Hepatocyte (in vitro differentiated cells): ENCODE measurements around the gene RIMS4. TPM values are rescaled to one million over a fixed set of nuclear protein-coding genes. Genes with fewer than 3 reads are reported as not detected.
A peak's percentile ranks its signal among the peaks of the same experiment; 100 is the strongest.

Experiments
- DNase-seq: peaks from one replicate; pipeline ENCODE4 v3.0.0-alpha.2; 2016; ENCODE audit warnings: low spot score
- H2AFZ ChIP-seq: fragments of 200-600 bp; sonication (generic); 2 replicates; pipeline ENCODE4 v1.6.0; 2016; ENCODE audit warnings: antibody characterized with exemption, mild to moderate bottlenecking
- H3K27ac ChIP-seq: fragments of 200-600 bp; sonication (generic); 2 replicates; pipeline ENCODE4 v1.5.1; 2016; ENCODE audit warnings: mild to moderate bottlenecking
- H3K27me3 ChIP-seq: fragments of 200-600 bp; sonication (generic); 2 replicates; pipeline ENCODE4 v1.6.1; 2016
- H3K36me3 ChIP-seq: fragments of 200-600 bp; sonication (generic); replicated peaks from 2 replicates; pipeline ENCODE4 v1.5.1; 2016; ENCODE audit warnings: low read depth; ENCODE audit not compliant: insufficient read depth
- H3K4me1 ChIP-seq: fragments of 200-600 bp; sonication (generic); 2 replicates; pipeline ENCODE4 v1.5.1; 2016; ENCODE audit warnings: mild to moderate bottlenecking, moderate library complexity; ENCODE audit not compliant: insufficient read depth
- H3K4me2 ChIP-seq: fragments of 200-600 bp; sonication (generic); 2 replicates; pipeline ENCODE4 v1.6.0; 2016
- H3K4me3 ChIP-seq: fragments of 200-600 bp; sonication (generic); 2 replicates; pipeline ENCODE4 v1.5.1; 2016; ENCODE audit warnings: mild to moderate bottlenecking
- H3K79me2 ChIP-seq: fragments of 200-600 bp; sonication (generic); 2 replicates; pipeline ENCODE4 v1.6.0; 2017; ENCODE audit warnings: mild to moderate bottlenecking
- H3K9me2 ChIP-seq: fragments of 200-600 bp; sonication (generic); replicated peaks from 2 replicates; pipeline ENCODE4 v1.6.0; 2017; ENCODE audit warnings: mild to moderate bottlenecking; ENCODE audit not compliant: insufficient read depth
- H3K9me3 ChIP-seq: fragments of 200-600 bp; sonication (generic); 2 replicates; pipeline ENCODE4 v1.5.1; 2016; ENCODE audit warnings: low read depth, mild to moderate bottlenecking
- H4K20me1 ChIP-seq: fragments of 200-600 bp; sonication (generic); 2 replicates; pipeline ENCODE4 v1.6.0; 2016; ENCODE audit warnings: mild to moderate bottlenecking; ENCODE audit not compliant: insufficient read depth, poor library complexity, severe bottlenecking
- EZH2 ChIP-seq: fragments of 200-600 bp; sonication (generic); IDR thresholded peaks from 2 replicates; pipeline ENCODE4 v1.6.1; 2016; ENCODE audit warnings: antibody characterized with exemption, mild to moderate bottlenecking, borderline replicate concordance
- EZH2phosphoT487 ChIP-seq: fragments of 200-600 bp; sonication (generic); IDR thresholded peaks from one replicate; pipeline ENCODE4 v1.6.1; 2018; ENCODE audit warnings: antibody characterized with exemption, mild to moderate bottlenecking, low read depth, moderate library complexity; ENCODE audit not compliant: unreplicated experiment, severe bottlenecking
- WGBS: methylation state at CpG from one replicate; pipeline ENCODE4 v1.1.6; 2016; ENCODE audit warnings: low lambda C conversion rate; ENCODE audit errors: missing lambda C conversion rate; 5-methylcytosine and 5-hydroxymethylcytosine counted together
- polyA plus RNA-seq: library from polyadenylated mRNA; unstranded; fragments of >200 nt; fragmentation: Nextera tagmentation; extraction: Ambion mirVana; gene quantifications from 2 replicates; pipeline ENCODE4 v1.2.1, GENCODE V29; 2016
- total RNA-seq: library from RNA; depleted of rRNA; stranded (reverse); fragments of >200 nt; gene quantifications from 2 replicates; pipeline ENCODE4 v1.2.3, GENCODE V29; 2014
- TF ChIP-seq, protein P1 (sequence below): fragments of 200-600 bp; sonication (generic); IDR thresholded peaks from 2 replicates; pipeline ENCODE4 v1.5.1; 2016; ENCODE audit warnings: antibody characterized with exemption, mild to moderate bottlenecking; ENCODE audit not compliant: poor library complexity

The RIMS4 gene
- total and polyA plus RNA-seq, 2 experiments from 2014 or later, result 5.1 to 9.0 TPM

DNA sequence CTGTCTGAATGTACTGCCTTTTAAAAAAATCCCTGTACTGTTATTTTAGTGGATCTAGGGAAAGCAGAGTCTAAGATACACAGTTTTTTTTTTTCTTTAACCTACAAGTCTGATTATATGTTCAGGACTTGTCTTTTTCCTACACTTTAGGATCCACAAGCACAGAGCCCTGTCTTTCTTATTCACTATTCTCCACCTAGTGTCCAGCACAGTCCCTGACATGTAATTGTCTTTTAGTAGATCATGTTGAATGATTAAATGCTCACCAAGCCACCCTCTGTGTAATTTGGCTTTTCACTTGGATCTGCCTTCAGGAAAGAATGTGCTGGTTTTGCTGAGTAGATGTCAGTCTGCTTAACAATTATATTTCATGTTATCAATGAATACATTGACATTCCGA lies 39.4 kb upstream of the RIMS4 start:
- Histone ChIP-seq H3K36me3 (no peaks in the 10 kb centered on the region), H3K9me2 (no peaks in the 10 kb centered on the region), H4K20me1 (no peaks in the 10 kb centered on the region), H3K4me3 (no peak overlapping the region), H3K4me2 (no peak overlapping the region), H3K27me3 (no peaks in the 10 kb centered on the region), H3K9me3 (no peaks in the 10 kb centered on the region), H3K27ac (peak overlapping the region; percentile 18), H2AFZ (no peak overlapping the region), H3K79me2 (no peaks in the 10 kb centered on the region), H3K4me1 (peaks cover 5% of the 10 kb centered on the region)
- no peak for DNase-seq
- WGBS, result 90% methylated on average over 1 of the region's 1 CpG
- TF ChIP-seq EZH2 (no peak), EZH2phosphoT487 (no peak)
- TF ChIP-seq, protein P1, sequence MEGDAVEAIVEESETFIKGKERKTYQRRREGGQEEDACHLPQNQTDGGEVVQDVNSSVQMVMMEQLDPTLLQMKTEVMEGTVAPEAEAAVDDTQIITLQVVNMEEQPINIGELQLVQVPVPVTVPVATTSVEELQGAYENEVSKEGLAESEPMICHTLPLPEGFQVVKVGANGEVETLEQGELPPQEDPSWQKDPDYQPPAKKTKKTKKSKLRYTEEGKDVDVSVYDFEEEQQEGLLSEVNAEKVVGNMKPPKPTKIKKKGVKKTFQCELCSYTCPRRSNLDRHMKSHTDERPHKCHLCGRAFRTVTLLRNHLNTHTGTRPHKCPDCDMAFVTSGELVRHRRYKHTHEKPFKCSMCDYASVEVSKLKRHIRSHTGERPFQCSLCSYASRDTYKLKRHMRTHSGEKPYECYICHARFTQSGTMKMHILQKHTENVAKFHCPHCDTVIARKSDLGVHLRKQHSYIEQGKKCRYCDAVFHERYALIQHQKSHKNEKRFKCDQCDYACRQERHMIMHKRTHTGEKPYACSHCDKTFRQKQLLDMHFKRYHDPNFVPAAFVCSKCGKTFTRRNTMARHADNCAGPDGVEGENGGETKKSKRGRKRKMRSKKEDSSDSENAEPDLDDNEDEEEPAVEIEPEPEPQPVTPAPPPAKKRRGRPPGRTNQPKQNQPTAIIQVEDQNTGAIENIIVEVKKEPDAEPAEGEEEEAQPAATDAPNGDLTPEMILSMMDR, result peak; percentile 18

GRCh38 chr20:44848254-44849015 lies 38.1 kb upstream of the RIMS4 start:
- DNase-seq, result no peak
- WGBS, result 60% methylated on average over 4 of the region's 4 CpGs
- Histone ChIP-seq H3K27ac (no peak overlapping the region), H2AFZ (no peak overlapping the region), H4K20me1 (no peaks in the 10 kb centered on the region), H3K4me1 (peaks cover 5% of the 10 kb centered on the region), H3K4me3 (no peak overlapping the region), H3K36me3 (no peaks in the 10 kb centered on the region), H3K9me3 (no peaks in the 10 kb centered on the region), H3K27me3 (no peaks in the 10 kb centered on the region), H3K79me2 (no peaks in the 10 kb centered on the region), H3K4me2 (no peak overlapping the region), H3K9me2 (no peaks in the 10 kb centered on the region)
- TF ChIP-seq, protein P1, result no peak
- no peak for TF ChIP-seq EZH2phosphoT487
- TF ChIP-seq EZH2, result no peak

DNA sequence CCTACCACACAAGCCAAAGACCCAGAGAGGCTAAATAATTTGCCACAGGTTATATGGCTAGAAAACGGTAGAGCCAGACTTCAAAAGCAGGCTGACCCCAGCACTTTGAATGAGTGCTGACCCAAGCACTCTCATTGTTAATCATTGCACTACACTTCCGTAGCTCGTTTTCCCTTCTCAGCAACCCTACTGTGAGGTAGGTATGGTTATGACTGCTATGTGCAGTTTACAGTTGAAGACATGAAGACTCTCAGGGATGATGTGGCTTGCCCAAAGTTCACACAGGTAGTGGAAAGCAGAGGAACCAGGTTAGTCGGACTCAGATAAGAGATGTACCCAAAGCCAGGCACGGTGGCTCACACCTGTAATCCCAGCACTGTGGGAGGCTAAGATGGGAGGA lies 33.5 kb upstream of the RIMS4 start:
- Histone ChIP-seq H3K9me2 (no peaks in the 10 kb centered on the region), H3K27me3 (no peaks in the 10 kb centered on the region), H3K4me2 (no peak overlapping the region), H4K20me1 (no peaks in the 10 kb centered on the region), H3K4me3 (no peak overlapping the region), H3K79me2 (no peaks in the 10 kb centered on the region), H3K9me3 (no peaks in the 10 kb centered on the region), H2AFZ (no peak overlapping the region), H3K4me1 (no peaks in the 10 kb centered on the region), H3K27ac (no peak overlapping the region), H3K36me3 (no peaks in the 10 kb centered on the region)
- no peak for DNase-seq
- WGBS, result 87% methylated on average over 5 of the region's 5 CpGs
- TF ChIP-seq EZH2, result no peak
- TF ChIP-seq, protein P1, result no peak
- no peak for TF ChIP-seq EZH2phosphoT487
